Measurements from ENCODE around the gene SORCS2.
"Not testable (repeated sequence)": the region's sequence is repeated elsewhere in the genome, so short reads cannot be mapped to it uniquely, and the experiment has no call there.

Gene SORCS2

GRCh38 chr4:7600247-7600646 lies 407.9 kb downstream of the SORCS2 start:
- no peak overlapping the region for H3K4me3 ChIP-seq (ENCODE audit: low read length)
- no peaks in the 10 kb centered on the region for H3K9me2 ChIP-seq (replicated peaks; ENCODE audit: control insufficient read depth, low read length)
- no peaks in the 10 kb centered on the region for H3K79me2 ChIP-seq (ENCODE audit: control insufficient read depth, low read length)
- TF ChIP-seq EZH2phosphoT487 (IDR thresholded peaks at IDR 0.05; ENCODE audit: borderline replicate concordance, low read length) (no peak), CTCF (IDR thresholded peaks at IDR 0.05; ENCODE audit: low read depth, low read length, poor library complexity, severe bottlenecking) (no peak)
- H4K20me1 ChIP-seq (ENCODE audit: control insufficient read depth, insufficient read depth, low read depth, low read length): no peaks in the 10 kb centered on the region
- no peak overlapping the region for H3K27ac ChIP-seq (ENCODE audit: low read depth, low read length)
- H3K9me3 ChIP-seq (ENCODE audit: control insufficient read depth, insufficient read depth, low read length): no peaks in the 10 kb centered on the region
- H3K4me1 ChIP-seq (ENCODE audit: control insufficient read depth, low read length): no peaks in the 10 kb centered on the region
- H3K4me2 ChIP-seq (ENCODE audit: low read length): no peak overlapping the region
- no peaks in the 10 kb centered on the region for H3K27me3 ChIP-seq (ENCODE audit: control insufficient read depth, low read length)
- H3F3A ChIP-seq (ENCODE audit: control insufficient read depth, insufficient read depth): no peaks in the 10 kb centered on the region
- no peaks in the 10 kb centered on the region for H3K36me3 ChIP-seq (ENCODE audit: control insufficient read depth, low read length)

GRCh38 chr4:7602166-7602565 lies 409.8 kb downstream of the SORCS2 start:
- H3K27me3 ChIP-seq (ENCODE audit: control insufficient read depth, low read length); H3K79me2 ChIP-seq (ENCODE audit: control insufficient read depth, low read length); H3K9me3 ChIP-seq (ENCODE audit: control insufficient read depth, insufficient read depth, low read length); H3K36me3 ChIP-seq (ENCODE audit: control insufficient read depth, low read length); H3K4me2 ChIP-seq (ENCODE audit: low read length); H3K4me3 ChIP-seq (ENCODE audit: low read length); H4K20me1 ChIP-seq (ENCODE audit: control insufficient read depth, insufficient read depth, low read depth, low read length); H3K4me1 ChIP-seq (ENCODE audit: control insufficient read depth, low read length); H3K9me2 ChIP-seq (replicated peaks; ENCODE audit: control insufficient read depth, low read length); H3K27ac ChIP-seq (ENCODE audit: low read depth, low read length); H3F3A ChIP-seq (ENCODE audit: control insufficient read depth, insufficient read depth): not testable (repeated sequence)

GRCh38 chr4:7607156-7607910 lies 415.0 kb downstream of the SORCS2 start:
- H3K79me2 ChIP-seq (ENCODE audit: control insufficient read depth, low read length): no peaks in the 10 kb centered on the region
- no peaks in the 10 kb centered on the region for H4K20me1 ChIP-seq (ENCODE audit: control insufficient read depth, insufficient read depth, low read depth, low read length)
- no peaks in the 10 kb centered on the region for H3K9me3 ChIP-seq (ENCODE audit: control insufficient read depth, insufficient read depth, low read length)
- H3K27ac ChIP-seq (ENCODE audit: low read depth, low read length): no peak overlapping the region
- H3K9me2 ChIP-seq (replicated peaks; ENCODE audit: control insufficient read depth, low read length): no peaks in the 10 kb centered on the region
- TF ChIP-seq CTCF (IDR thresholded peaks at IDR 0.05; ENCODE audit: low read depth, low read length, poor library complexity, severe bottlenecking) (no peak), EZH2phosphoT487 (IDR thresholded peaks at IDR 0.05; ENCODE audit: borderline replicate concordance, low read length) (no peak)
- H3K4me3 ChIP-seq (ENCODE audit: low read length): no peak overlapping the region
- H3F3A ChIP-seq (ENCODE audit: control insufficient read depth, insufficient read depth): no peaks in the 10 kb centered on the region
- no peaks in the 10 kb centered on the region for H3K36me3 ChIP-seq (ENCODE audit: control insufficient read depth, low read length)
- H3K4me2 ChIP-seq (ENCODE audit: low read length): no peak overlapping the region
- H3K27me3 ChIP-seq (ENCODE audit: control insufficient read depth, low read length): no peaks in the 10 kb centered on the region
- H3K4me1 ChIP-seq (ENCODE audit: control insufficient read depth, low read length): no peaks in the 10 kb centered on the region

- Histone ChIP-seq H3K4me2 (ENCODE audit: low read length) (no peak overlapping the region), H3K4me3 (ENCODE audit: low read length) (no peak overlapping the region), H3K79me2 (ENCODE audit: control insufficient read depth, low read length) (no peaks in the 10 kb centered on the region), H3F3A (ENCODE audit: control insufficient read depth, insufficient read depth) (no peaks in the 10 kb centered on the region), H3K27me3 (ENCODE audit: control insufficient read depth, low read length) (no peaks in the 10 kb centered on the region), H3K27ac (ENCODE audit: low read depth, low read length) (no peak overlapping the region), H4K20me1 (ENCODE audit: control insufficient read depth, insufficient read depth, low read depth, low read length) (no peaks in the 10 kb centered on the region), H3K9me2 (replicated peaks; ENCODE audit: control insufficient read depth, low read length) (no peaks in the 10 kb centered on the region), H3K4me1 (ENCODE audit: control insufficient read depth, low read length) (no peaks in the 10 kb centered on the region), H3K36me3 (ENCODE audit: control insufficient read depth, low read length) (no peaks in the 10 kb centered on the region), H3K9me3 (ENCODE audit: control insufficient read depth, insufficient read depth, low read length) (no peaks in the 10 kb centered on the region)
- TF ChIP-seq CTCF (IDR thresholded peaks at IDR 0.05; ENCODE audit: low read depth, low read length, poor library complexity, severe bottlenecking) (no peak), EZH2phosphoT487 (IDR thresholded peaks at IDR 0.05; ENCODE audit: borderline replicate concordance, low read length) (no peak)
Measured at GRCh38 chr4:7608046-7608445, 415.7 kb downstream of the SORCS2 start.

All from DOHH2 (cell line).